ENCODE measurements around the gene WDR64. TPM values are rescaled to one million over a fixed set of nuclear protein-coding genes. Genes with fewer than 3 reads are reported as not detected.

WDR64 gene
- total RNA-seq, 6 experiments from 2014 or later, result 0.17 to 0.27 TPM; not detected in 4

GRCh38 chr1:241736387-241736786 lies 84.3 kb downstream of the WDR64 start:
- no peak for ATAC-seq
- Histone ChIP-seq H3K27me3 (no peaks in the 10 kb centered on the region), H3K36me3 (no peaks in the 10 kb centered on the region), H3K4me3 (no peak overlapping the region), H3K9me3 (no peaks in the 10 kb centered on the region), H3K4me1 (no peaks in the 10 kb centered on the region), H3K27ac (no peak overlapping the region)
- intact Hi-C loops (cut with DNase I), result no loop called here
- TF ChIP-seq CTCF (IDR thresholded peaks at IDR 0.05) (no peak), POLR2A (IDR thresholded peaks at IDR 0.05) (no peak)
- 57% methylated on average over 3 of the region's 3 CpGs for WGBS (ENCODE audit: insufficient coverage, low coverage, low lambda C conversion rate, missing lambda C conversion rate)
- no peak for DNase-seq

- H3K27me3 ChIP-seq, result no peaks in the 10 kb centered on the region
- TF ChIP-seq CTCF (IDR thresholded peaks at IDR 0.05) (no peak), POLR2A (IDR thresholded peaks at IDR 0.05) (no peak)
- intact Hi-C loops (cut with DNase I), result no loop called here
- WGBS (ENCODE audit: insufficient coverage, low coverage, low lambda C conversion rate, missing lambda C conversion rate), result 60% methylated on average over 8 of the region's 8 CpGs
- H3K4me3 ChIP-seq, result no peak overlapping the region
- DNase-seq, result no peak
- ATAC-seq, result no peak
- H3K4me1 ChIP-seq, result no peaks in the 10 kb centered on the region
- no peaks in the 10 kb centered on the region for H3K36me3 ChIP-seq
- no peaks in the 10 kb centered on the region for H3K9me3 ChIP-seq
- no peak overlapping the region for H3K27ac ChIP-seq
Observed at GRCh38 chr1:241738284-241739078, 86.4 kb downstream of the WDR64 start.

- H3K27me3 ChIP-seq, result no peaks in the 10 kb centered on the region
- H3K4me1 ChIP-seq, result no peaks in the 10 kb centered on the region
- TF ChIP-seq POLR2A (IDR thresholded peaks at IDR 0.05) (no peak), CTCF (IDR thresholded peaks at IDR 0.05) (no peak)
- intact Hi-C loops (cut with DNase I), result no loop called here
- 70% methylated on average over 4 of the region's 4 CpGs for whole genome bisulfite sequencing (ENCODE audit: insufficient coverage, low coverage, low lambda C conversion rate, missing lambda C conversion rate)
- DNase-seq (no peak), ATAC-seq (no peak)
- no peaks in the 10 kb centered on the region for H3K36me3 ChIP-seq
- no peak overlapping the region for H3K27ac ChIP-seq
- no peak overlapping the region for H3K4me3 ChIP-seq
- no peaks in the 10 kb centered on the region for H3K9me3 ChIP-seq
Observed at GRCh38 chr1:241742084-241742483, 90.0 kb downstream of the WDR64 start.

- no peak overlapping the region for H3K27ac ChIP-seq
- no peaks in the 10 kb centered on the region for H3K36me3 ChIP-seq
- DNase-seq (no peak), ATAC-seq (no peak)
- H3K4me3 ChIP-seq, result no peak overlapping the region
- intact Hi-C loops (cut with DNase I), result no loop called here
- TF ChIP-seq CTCF (IDR thresholded peaks at IDR 0.05), result no peak
- no peak for TF ChIP-seq POLR2A (IDR thresholded peaks at IDR 0.05)
- H3K27me3 ChIP-seq, result no peaks in the 10 kb centered on the region
- H3K9me3 ChIP-seq, result no peaks in the 10 kb centered on the region
- 50% methylated on average over 1 of the region's 2 CpGs for WGBS (ENCODE audit: insufficient coverage, low coverage, low lambda C conversion rate, missing lambda C conversion rate)
- no peaks in the 10 kb centered on the region for H3K4me1 ChIP-seq
Observed at GRCh38 chr1:241744591-241744990, 92.5 kb downstream of the WDR64 start.
